ENCODE results near the gene TNS1.

TNS1 gene

GRCh38 chr2:217958884-217959225 is 43.9 kb downstream of the TNS1 start:
- Histone ChIP-seq H3K27ac (ENCODE audit: low read depth, low read length) (no peak overlapping the region), H3K9me3 (ENCODE audit: insufficient read depth, low read depth, low read length) (no peaks in the 10 kb centered on the region), H3K36me3 (ENCODE audit: insufficient read depth, low read length) (no peaks in the 10 kb centered on the region), H3K27me3 (ENCODE audit: insufficient read depth, low read length) (no peaks in the 10 kb centered on the region), H3K4me1 (ENCODE audit: insufficient read depth, low read length) (peaks cover 6% of the 10 kb centered on the region; the same call in 1 of the 2 replicates), H3K9ac (ENCODE audit: low read depth, low read length) (no peak overlapping the region), H3K4me3 (ENCODE audit: low read length) (no peak overlapping the region)
- 93% methylated on average over 3 of the region's 3 CpGs for WGBS

- Histone ChIP-seq H3K4me3 (ENCODE audit: low read length) (no peak overlapping the region), H3K9me3 (ENCODE audit: insufficient read depth, low read depth, low read length) (no peaks in the 10 kb centered on the region), H3K9ac (ENCODE audit: low read depth, low read length) (no peak overlapping the region), H3K36me3 (ENCODE audit: insufficient read depth, low read length) (no peaks in the 10 kb centered on the region), H3K27me3 (ENCODE audit: insufficient read depth, low read length) (no peaks in the 10 kb centered on the region), H3K4me1 (ENCODE audit: insufficient read depth, low read length) (peaks cover 6% of the 10 kb centered on the region; the same call in 1 of the 2 replicates), H3K27ac (ENCODE audit: low read depth, low read length) (no peak overlapping the region)
- WGBS = 94% methylated on average over 15 of the region's 16 CpGs
These were observed 44.5 kb downstream of the TNS1 start for GRCh38 chr2:217958206-217958883.

DNA sequence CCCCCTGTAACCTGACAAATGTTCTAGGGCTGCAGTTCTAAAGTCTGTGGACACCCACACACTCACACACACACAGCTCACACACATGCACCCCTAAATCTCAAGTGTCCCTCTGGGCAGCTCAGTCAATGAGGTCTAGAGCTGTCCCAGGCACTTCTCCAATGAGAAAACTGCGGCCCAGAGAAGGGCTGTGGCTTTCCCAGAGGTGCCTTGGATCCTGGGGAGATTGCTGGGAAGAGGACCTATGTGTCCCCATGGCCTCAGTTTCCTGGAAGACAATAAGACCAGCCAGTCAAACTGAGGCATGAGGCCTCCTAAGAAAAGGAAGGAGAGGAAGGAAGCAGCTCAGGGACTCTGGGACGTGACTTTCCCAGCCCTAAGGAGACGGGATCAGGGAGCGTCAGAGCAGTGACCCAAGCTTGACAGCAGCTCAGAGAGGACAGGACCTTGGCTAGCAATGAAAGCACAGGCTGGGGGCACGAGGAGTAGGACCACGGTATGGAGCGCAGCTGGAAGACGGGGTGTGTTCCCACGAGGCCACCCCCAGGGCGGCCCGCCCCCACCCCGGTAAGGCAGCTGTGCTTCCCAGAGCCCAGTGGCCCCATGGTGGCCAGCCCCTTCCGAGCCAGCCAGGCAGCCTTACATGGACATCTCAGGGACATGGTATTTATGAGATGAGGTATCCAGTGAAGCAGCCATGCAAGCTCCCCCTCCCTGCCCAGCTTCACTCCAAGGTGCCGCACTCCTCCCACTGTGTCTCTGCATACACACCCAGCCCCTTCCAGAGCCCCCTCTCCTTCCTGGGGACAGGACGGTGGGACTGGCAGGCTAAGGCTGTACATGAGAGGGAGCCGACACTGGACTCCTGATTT is 46.0 kb downstream of the TNS1 start:
- no peak overlapping the region for H3K4me3 ChIP-seq (ENCODE audit: low read length)
- no peaks in the 10 kb centered on the region for H3K9me3 ChIP-seq (ENCODE audit: insufficient read depth, low read depth, low read length)
- no peak overlapping the region for H3K9ac ChIP-seq (ENCODE audit: low read depth, low read length)
- 88% methylated on average over 16 of the region's 16 CpGs for WGBS
- H3K27me3 ChIP-seq (ENCODE audit: insufficient read depth, low read length) = no peaks in the 10 kb centered on the region
- no peak overlapping the region for H3K27ac ChIP-seq (ENCODE audit: low read depth, low read length)
- H3K36me3 ChIP-seq (ENCODE audit: insufficient read depth, low read length) = no peaks in the 10 kb centered on the region
- peaks cover 6% of the 10 kb centered on the region; the same call in 1 of the 2 replicates for H3K4me1 ChIP-seq (ENCODE audit: insufficient read depth, low read length)

- Histone ChIP-seq H3K9me3 (ENCODE audit: insufficient read depth, low read depth, low read length) (no peaks in the 10 kb centered on the region), H3K36me3 (ENCODE audit: insufficient read depth, low read length) (no peaks in the 10 kb centered on the region), H3K4me1 (ENCODE audit: insufficient read depth, low read length) (peaks cover 6% of the 10 kb centered on the region; the same call in 1 of the 2 replicates), H3K27me3 (ENCODE audit: insufficient read depth, low read length) (no peaks in the 10 kb centered on the region), H3K4me3 (ENCODE audit: low read length) (no peak overlapping the region), H3K9ac (ENCODE audit: low read depth, low read length) (no peak overlapping the region), H3K27ac (ENCODE audit: low read depth, low read length) (no peak overlapping the region)
- 90% methylated on average over 7 of the region's 7 CpGs for WGBS
These were observed 46.8 kb downstream of the TNS1 start for GRCh38 chr2:217955881-217956493.

- H3K9ac ChIP-seq (ENCODE audit: low read depth, low read length) = no peak overlapping the region
- no peaks in the 10 kb centered on the region for H3K36me3 ChIP-seq (ENCODE audit: insufficient read depth, low read length)
- no peak overlapping the region for H3K4me3 ChIP-seq (ENCODE audit: low read length)
- peaks cover 6% of the 10 kb centered on the region; the same call in 1 of the 2 replicates for H3K4me1 ChIP-seq (ENCODE audit: insufficient read depth, low read length)
- WGBS = 90% methylated on average over 15 of the region's 15 CpGs
- H3K27ac ChIP-seq (ENCODE audit: low read depth, low read length) = no peak overlapping the region
- no peaks in the 10 kb centered on the region for H3K9me3 ChIP-seq (ENCODE audit: insufficient read depth, low read depth, low read length)
- no peaks in the 10 kb centered on the region for H3K27me3 ChIP-seq (ENCODE audit: insufficient read depth, low read length)
These were observed 47.6 kb downstream of the TNS1 start for GRCh38 chr2:217954971-217955740.

DNA sequence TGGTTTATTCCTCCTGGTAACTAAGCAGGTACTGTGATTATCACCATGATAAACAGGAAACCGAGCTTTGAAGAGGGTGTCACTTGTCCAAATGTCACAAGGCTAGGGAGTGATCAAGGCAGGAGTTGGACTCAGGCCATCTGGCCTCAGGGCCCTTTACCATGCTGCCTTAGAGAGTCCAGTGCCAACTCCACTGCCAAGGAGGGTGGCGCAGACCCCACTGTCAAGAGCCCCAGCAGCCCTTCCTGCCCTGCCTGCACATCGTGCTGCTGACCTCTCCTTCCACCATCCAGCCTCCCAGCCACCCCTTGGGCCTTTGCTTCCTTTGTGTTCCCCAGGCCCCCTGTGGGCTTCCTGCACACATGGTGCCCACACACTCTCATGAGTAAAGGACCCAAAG is 48.3 kb downstream of the TNS1 start:
- no peak overlapping the region for H3K27ac ChIP-seq (ENCODE audit: low read depth, low read length)
- H3K4me3 ChIP-seq (ENCODE audit: low read length) = no peak overlapping the region
- no peak overlapping the region for H3K9ac ChIP-seq (ENCODE audit: low read depth, low read length)
- 0 out of 2 replicates have a peak, but pooled peaks cover 2% of the 10 kb centered on the region for H3K4me1 ChIP-seq (ENCODE audit: insufficient read depth, low read length)
- H3K36me3 ChIP-seq (ENCODE audit: insufficient read depth, low read length) = no peaks in the 10 kb centered on the region
- no peaks in the 10 kb centered on the region for H3K27me3 ChIP-seq (ENCODE audit: insufficient read depth, low read length)
- WGBS = 89% methylated on average over 3 of the region's 3 CpGs
- H3K9me3 ChIP-seq (ENCODE audit: insufficient read depth, low read depth, low read length) = no peaks in the 10 kb centered on the region

GRCh38 chr2:217954051-217954450 is 48.7 kb downstream of the TNS1 start:
- Histone ChIP-seq H3K4me1 (ENCODE audit: insufficient read depth, low read length) (no peaks in the 10 kb centered on the region), H3K36me3 (ENCODE audit: insufficient read depth, low read length) (no peaks in the 10 kb centered on the region), H3K4me3 (ENCODE audit: low read length) (no peak overlapping the region), H3K9ac (ENCODE audit: low read depth, low read length) (no peak overlapping the region), H3K27me3 (ENCODE audit: insufficient read depth, low read length) (no peaks in the 10 kb centered on the region), H3K27ac (ENCODE audit: low read depth, low read length) (no peak overlapping the region), H3K9me3 (ENCODE audit: insufficient read depth, low read depth, low read length) (no peaks in the 10 kb centered on the region)
- 94% methylated on average over 9 of the region's 9 CpGs for WGBS

GRCh38 chr2:217953531-217953932 is 49.3 kb downstream of the TNS1 start:
- Histone ChIP-seq H3K9ac (ENCODE audit: low read depth, low read length) (no peak overlapping the region), H3K27me3 (ENCODE audit: insufficient read depth, low read length) (no peaks in the 10 kb centered on the region), H3K4me3 (ENCODE audit: low read length) (no peak overlapping the region), H3K4me1 (ENCODE audit: insufficient read depth, low read length) (no peaks in the 10 kb centered on the region), H3K36me3 (ENCODE audit: insufficient read depth, low read length) (no peaks in the 10 kb centered on the region), H3K9me3 (ENCODE audit: insufficient read depth, low read depth, low read length) (no peaks in the 10 kb centered on the region), H3K27ac (ENCODE audit: low read depth, low read length) (no peak overlapping the region)
- WGBS = 80% methylated on average over 6 of the region's 6 CpGs

DNA sequence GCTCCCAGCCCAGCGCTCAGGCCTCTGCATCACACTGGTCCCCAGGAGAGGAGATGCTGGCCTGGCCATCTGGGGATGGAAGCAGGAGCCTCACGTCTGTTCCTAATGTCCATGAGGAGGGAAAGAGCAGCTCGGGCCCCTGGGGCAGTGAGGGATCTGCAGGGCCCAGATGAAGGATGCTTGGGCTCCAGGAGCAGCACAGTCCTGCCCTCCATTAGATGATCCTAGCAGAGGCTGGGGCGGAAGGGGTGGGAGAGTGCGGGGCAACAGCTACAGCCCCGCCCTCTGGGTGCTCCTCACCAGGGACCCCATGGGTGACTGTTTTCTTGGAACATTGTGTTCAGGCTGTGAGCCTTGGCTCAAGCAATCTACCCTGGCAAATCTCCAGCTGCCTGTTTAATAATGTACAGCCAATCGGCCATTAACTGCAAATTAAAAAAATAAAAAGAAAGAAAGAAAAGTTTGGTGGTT is 49.7 kb downstream of the TNS1 start:
- Histone ChIP-seq H3K4me3 (ENCODE audit: low read length) (no peak overlapping the region), H3K4me1 (ENCODE audit: insufficient read depth, low read length) (no peaks in the 10 kb centered on the region), H3K9ac (ENCODE audit: low read depth, low read length) (no peak overlapping the region), H3K36me3 (ENCODE audit: insufficient read depth, low read length) (no peaks in the 10 kb centered on the region), H3K9me3 (ENCODE audit: insufficient read depth, low read depth, low read length) (no peaks in the 10 kb centered on the region), H3K27ac (ENCODE audit: low read depth, low read length) (no peak overlapping the region), H3K27me3 (ENCODE audit: insufficient read depth, low read length) (no peaks in the 10 kb centered on the region)
- WGBS = 95% methylated on average over 7 of the region's 7 CpGs

- Histone ChIP-seq H3K4me1 (ENCODE audit: insufficient read depth, low read length) (no peaks in the 10 kb centered on the region; the same call in 1 of the 2 replicates), H3K27me3 (ENCODE audit: insufficient read depth, low read length) (no peaks in the 10 kb centered on the region), H3K9ac (ENCODE audit: low read depth, low read length) (no peak overlapping the region)
These were observed 50.4 kb downstream of the TNS1 start for GRCh38 chr2:217952409-217952808.

More at GRCh38 chr2:217952409-217952808, 50.4 kb downstream of the TNS1 start:
- Histone ChIP-seq H3K36me3 (ENCODE audit: insufficient read depth, low read length) (no peaks in the 10 kb centered on the region), H3K4me3 (ENCODE audit: low read length) (no peak overlapping the region), H3K27ac (ENCODE audit: low read depth, low read length) (no peak overlapping the region), H3K9me3 (ENCODE audit: insufficient read depth, low read depth, low read length) (no peaks in the 10 kb centered on the region)
- 94% methylated on average over 7 of the region's 7 CpGs for WGBS
